Vagina (tissue), 2 donors: Measurements from ENCODE around the gene SCAI.

Experiments used
- POLR2A ChIP-seq, 2 donors: fragments of 450-650 bp; IDR thresholded peaks; one replicate each; pipeline ENCODE4 v1.6.1; 2017; ENCODE audit warnings: antibody characterized with exemption in 2 of 2, mild to moderate bottlenecking in 2 of 2, moderate library complexity in 2 of 2
- TF ChIP-seq, protein P1 (sequence below), 3 experiments: fragments of 450-650 bp in 2 of 3; fragments of 200-600 bp in 1 of 3; sonication (generic) in 1 of 3; IDR thresholded peaks; one replicate each; pipeline ENCODE4 v1.5.1; 2017 to 2019; ENCODE audit warnings: antibody characterized with exemption in 3 of 3, mild to moderate bottlenecking in 2 of 3, moderate library complexity in 2 of 3

DNA sequence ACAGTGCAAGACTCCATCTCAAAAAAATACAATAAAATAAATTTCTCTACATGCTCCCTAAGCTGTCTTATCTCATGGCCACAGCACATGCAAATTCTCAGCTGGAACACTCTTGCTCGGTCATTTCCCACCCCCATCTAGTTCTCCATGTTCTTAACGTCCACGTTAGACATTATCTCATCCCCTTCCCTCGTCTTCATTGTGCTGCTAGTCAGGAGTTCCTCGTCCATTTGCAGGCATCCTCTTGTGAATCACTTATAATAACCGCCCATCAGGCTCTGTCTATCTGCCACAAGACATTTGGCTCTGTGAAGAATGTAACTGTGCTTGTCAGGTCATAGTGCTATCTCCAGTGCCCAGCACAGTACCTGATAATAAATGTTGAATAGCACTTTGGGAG is 169.5 kb downstream of the SCAI start:
- TF ChIP-seq, protein P1, sequence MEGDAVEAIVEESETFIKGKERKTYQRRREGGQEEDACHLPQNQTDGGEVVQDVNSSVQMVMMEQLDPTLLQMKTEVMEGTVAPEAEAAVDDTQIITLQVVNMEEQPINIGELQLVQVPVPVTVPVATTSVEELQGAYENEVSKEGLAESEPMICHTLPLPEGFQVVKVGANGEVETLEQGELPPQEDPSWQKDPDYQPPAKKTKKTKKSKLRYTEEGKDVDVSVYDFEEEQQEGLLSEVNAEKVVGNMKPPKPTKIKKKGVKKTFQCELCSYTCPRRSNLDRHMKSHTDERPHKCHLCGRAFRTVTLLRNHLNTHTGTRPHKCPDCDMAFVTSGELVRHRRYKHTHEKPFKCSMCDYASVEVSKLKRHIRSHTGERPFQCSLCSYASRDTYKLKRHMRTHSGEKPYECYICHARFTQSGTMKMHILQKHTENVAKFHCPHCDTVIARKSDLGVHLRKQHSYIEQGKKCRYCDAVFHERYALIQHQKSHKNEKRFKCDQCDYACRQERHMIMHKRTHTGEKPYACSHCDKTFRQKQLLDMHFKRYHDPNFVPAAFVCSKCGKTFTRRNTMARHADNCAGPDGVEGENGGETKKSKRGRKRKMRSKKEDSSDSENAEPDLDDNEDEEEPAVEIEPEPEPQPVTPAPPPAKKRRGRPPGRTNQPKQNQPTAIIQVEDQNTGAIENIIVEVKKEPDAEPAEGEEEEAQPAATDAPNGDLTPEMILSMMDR (IDR thresholded peaks at IDR 0.05), result no peak
- TF ChIP-seq POLR2A (IDR thresholded peaks at IDR 0.05), result no peak
